Measurements from ENCODE around the gene SUV39H2.
"Not testable (repeated sequence)": the region's sequence is repeated elsewhere in the genome, so short reads cannot be mapped to it uniquely, and the experiment has no call there.

Gene SUV39H2

GRCh38 chr10:14942147-14942949 lies 63.7 kb downstream of the SUV39H2 start:
- not testable (repeated sequence) for DNase-seq

- DNase-seq = not testable (repeated sequence)
Observed at GRCh38 chr10:14942950-14943338, 64.3 kb downstream of the SUV39H2 start.

GRCh38 chr10:14945108-14945507 lies 66.4 kb downstream of the SUV39H2 start:
- no peak for DNase-seq

GRCh38 chr10:14947268-14947667 lies 68.6 kb downstream of the SUV39H2 start:
- DNase-seq = no peak

GRCh38 chr10:14949291-14949690 lies 70.6 kb downstream of the SUV39H2 start:
- no peak for DNase-seq

GRCh38 chr10:14952851-14953423 lies 74.3 kb downstream of the SUV39H2 start:
- DNase-seq = no peak

- DNase-seq = no peak
Observed at GRCh38 chr10:14953424-14954000, 74.8 kb downstream of the SUV39H2 start.
